H1 (cell line): ENCODE results near the gene MGAT5B.

Experiments
- CHD1 ChIP-seq: IDR thresholded peaks from 2 replicates; pipeline ENCODE4 v1.6.1; 2012; ENCODE audit warnings: low read depth, low read length, improper control_type of control experiment
- EP300 ChIP-seq, 2 experiments: IDR thresholded peaks; 1 replicate in 1 of 2; 2 replicates in 1 of 2; pipeline ENCODE4 v1.6.1; 2011 to 2012; ENCODE audit warnings: low read depth in 2 of 2, low read length in 2 of 2, mild to moderate bottlenecking in 2 of 2, borderline replicate concordance in 1 of 2, inconsistent platforms in 1 of 2, moderate library complexity in 1 of 2
- MAFK ChIP-seq: IDR thresholded peaks from 2 replicates; pipeline ENCODE4 v1.6.1; 2012; ENCODE audit warnings: low read depth, mild to moderate bottlenecking, improper control_type of control experiment, low read length
- POLR2AphosphoS5 ChIP-seq: IDR thresholded peaks from 2 replicates; pipeline ENCODE4 v1.6.1; 2011; ENCODE audit warnings: low read depth, low read length
- TCF12 ChIP-seq: IDR thresholded peaks from 2 replicates; pipeline ENCODE4 v1.6.1; 2011; ENCODE audit warnings: low read depth, mild to moderate bottlenecking, low read length
- ZNF274 ChIP-seq: IDR thresholded peaks from 2 replicates; pipeline ENCODE4 v1.7.0; 2012; ENCODE audit warnings: low read length, borderline replicate concordance; ENCODE audit errors: extremely low read depth
- TF ChIP-seq, protein P1 (sequence below), 3 experiments: IDR thresholded peaks; 1 replicate in 2 of 3; 2 replicates in 1 of 3; pipeline versions ENCODE4 v1.5.1 to v1.6.1; 2011; ENCODE audit warnings: low read length in 3 of 3, mild to moderate bottlenecking in 3 of 3, inconsistent platforms in 2 of 3, low read depth in 1 of 3, moderate library complexity in 1 of 3; ENCODE audit not compliant: insufficient read depth in 1 of 3; ENCODE audit errors: control extremely low read depth in 1 of 3
- TF ChIP-seq, protein P2 (sequence below): IDR thresholded peaks from 2 replicates; pipeline ENCODE4 v1.6.1; 2011; ENCODE audit warnings: low read depth, mild to moderate bottlenecking, low read length; ENCODE audit not compliant: insufficient read depth

DNA sequence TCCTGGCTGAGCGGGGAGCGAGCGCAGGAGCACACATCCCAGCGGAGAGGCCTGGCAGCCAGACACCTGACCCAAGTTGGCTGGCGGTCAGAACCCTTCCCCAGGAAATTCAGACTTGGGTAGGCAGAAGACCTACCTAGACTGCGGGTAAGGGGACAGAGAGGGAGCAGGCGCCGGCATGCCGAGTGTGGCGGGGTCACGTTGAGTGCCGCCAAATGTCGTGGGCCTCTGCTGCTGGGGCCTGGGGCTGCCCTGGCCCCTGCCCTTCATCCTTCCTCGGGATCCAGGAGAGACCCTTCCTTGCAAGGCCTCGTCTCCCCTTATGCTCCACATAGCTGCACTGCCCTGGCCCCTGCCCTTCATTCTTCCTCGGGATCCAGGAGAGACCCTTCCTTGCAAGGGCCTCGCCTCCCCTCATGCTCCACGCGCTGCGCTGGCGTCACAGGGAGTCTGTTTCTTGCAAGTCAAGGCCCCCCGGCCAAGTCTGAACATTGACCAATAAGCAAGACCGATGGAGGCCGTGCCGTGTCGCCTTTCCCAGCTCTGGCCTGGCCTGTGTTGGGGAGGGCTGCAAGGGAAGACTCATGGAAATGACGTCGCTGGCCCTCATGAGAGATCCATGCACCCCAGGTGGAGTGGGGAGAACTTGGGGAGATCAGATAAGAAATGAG, 47.8 kb downstream of the MGAT5B start:
- TF ChIP-seq ZNF274 (no peak), POLR2AphosphoS5 (no peak), MAFK (no peak), EP300 (IDR thresholded peaks at IDR 0.05; ENCODE audit: borderline replicate concordance in 1 of 2, low read depth in 2 of 2, low read length in 2 of 2) (no peak), TCF12 (no peak), CHD1 (no peak)
- TF ChIP-seq, protein P1, sequence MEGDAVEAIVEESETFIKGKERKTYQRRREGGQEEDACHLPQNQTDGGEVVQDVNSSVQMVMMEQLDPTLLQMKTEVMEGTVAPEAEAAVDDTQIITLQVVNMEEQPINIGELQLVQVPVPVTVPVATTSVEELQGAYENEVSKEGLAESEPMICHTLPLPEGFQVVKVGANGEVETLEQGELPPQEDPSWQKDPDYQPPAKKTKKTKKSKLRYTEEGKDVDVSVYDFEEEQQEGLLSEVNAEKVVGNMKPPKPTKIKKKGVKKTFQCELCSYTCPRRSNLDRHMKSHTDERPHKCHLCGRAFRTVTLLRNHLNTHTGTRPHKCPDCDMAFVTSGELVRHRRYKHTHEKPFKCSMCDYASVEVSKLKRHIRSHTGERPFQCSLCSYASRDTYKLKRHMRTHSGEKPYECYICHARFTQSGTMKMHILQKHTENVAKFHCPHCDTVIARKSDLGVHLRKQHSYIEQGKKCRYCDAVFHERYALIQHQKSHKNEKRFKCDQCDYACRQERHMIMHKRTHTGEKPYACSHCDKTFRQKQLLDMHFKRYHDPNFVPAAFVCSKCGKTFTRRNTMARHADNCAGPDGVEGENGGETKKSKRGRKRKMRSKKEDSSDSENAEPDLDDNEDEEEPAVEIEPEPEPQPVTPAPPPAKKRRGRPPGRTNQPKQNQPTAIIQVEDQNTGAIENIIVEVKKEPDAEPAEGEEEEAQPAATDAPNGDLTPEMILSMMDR (IDR thresholded peaks at IDR 0.05; ENCODE audit: control extremely low read depth in 1 of 3, insufficient read depth in 1 of 3, low read depth in 1 of 3, low read length in 3 of 3) = no peak
- TF ChIP-seq, protein P2, sequence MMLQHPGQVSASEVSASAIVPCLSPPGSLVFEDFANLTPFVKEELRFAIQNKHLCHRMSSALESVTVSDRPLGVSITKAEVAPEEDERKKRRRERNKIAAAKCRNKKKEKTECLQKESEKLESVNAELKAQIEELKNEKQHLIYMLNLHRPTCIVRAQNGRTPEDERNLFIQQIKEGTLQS = no peak
